ENCODE results near the gene HPCA. TPM values are rescaled to one million over a fixed set of nuclear protein-coding genes. Genes with fewer than 3 reads are reported as not detected.

The HPCA gene
- total and polyA plus RNA-seq, 2 of the 8 experiments (the other 6 are each of a cell fraction or from before 2014, with no cell fraction given) = 0.70 to 1.4 TPM

- ChIA-PET CTCF (ENCODE audit: partially characterized antibody) (interaction anchor here (0.7 to 7.4 kb wide), 18 partner anchors 9 to 365 kb away, joined by 3 to 77 read pairs (median 6); partner anchors contain the start of gene HPCA), POLR2A (ENCODE audit: partially characterized antibody) (interaction anchor here (0.6 to 1.5 kb wide), 3 partner anchors 33 to 286 kb away, joined by 3 to 7 read pairs (median 3); partner anchors contain the start of gene RNF19B)
- Histone ChIP-seq H3K14ac (ENCODE audit: insufficient read length) (no peak overlapping the region), H3K4ac (replicated peaks; ENCODE audit: insufficient read length, low read depth, low read length) (no peak overlapping the region), H3K9ac (replicated peaks in 1 of 4; ENCODE audit: extremely low read depth in 1 of 4, low read depth in 3 of 4, low read length in 3 of 4) (no peak overlapping the region), H2BK15ac (ENCODE audit: low read length) (no peak overlapping the region), H3K56ac (replicated peaks; ENCODE audit: insufficient read length, low read depth, low read length) (no peak overlapping the region), H3K23me2 (ENCODE audit: low read depth, low read length) (no peaks in the 10 kb centered on the region; the same call in 1 of the 2 replicates), H2BK120ac (replicated peaks; ENCODE audit: low read depth, low read length) (no peak overlapping the region), H3K18ac (ENCODE audit: extremely low read depth, low read length) (no peak overlapping the region), H3K27ac (ENCODE audit: low read depth, low read length) (no peak overlapping the region), H2BK20ac (ENCODE audit: low read length) (no peak overlapping the region), H2BK12ac (ENCODE audit: low read depth, low read length) (no peak overlapping the region), H3K79me1 (ENCODE audit: low read depth, low read length) (no peaks in the 10 kb centered on the region), H3K4me1 (replicated peaks in 1 of 4; ENCODE audit: control insufficient read depth in 3 of 4, insufficient read depth in 4 of 4, low read length in 3 of 4) (no peaks in the 10 kb centered on the region; a peak in 1 of 7 replicates), H4K8ac (ENCODE audit: extremely low read depth, insufficient read depth, low read length) (no peak overlapping the region), H3K23ac (ENCODE audit: insufficient read length) (no peak overlapping the region), H3K79me2 (ENCODE audit: control insufficient read depth in 1 of 2, insufficient read depth in 2 of 2, low read length in 2 of 2) (no peaks in the 10 kb centered on the region), H2BK5ac (ENCODE audit: low read depth, low read length) (no peak overlapping the region), H4K20me1 (replicated peaks in 1 of 2; ENCODE audit: control insufficient read depth in 1 of 2, insufficient read depth in 2 of 2, low read length in 2 of 2) (peaks cover under 1 to 2% of the 10 kb centered on the region in 2 experiments), H3K36me3 (ENCODE audit: control insufficient read depth in 2 of 4, insufficient read depth in 4 of 4, low read length in 3 of 4) (peaks cover 0 to 4% (median 0%) of the 10 kb centered on the region in 4 experiments; a peak in 1 of 8 replicates), H3K4me2 (ENCODE audit: insufficient read depth in 1 of 2, low read depth in 2 of 2, low read length in 2 of 2) (no peak overlapping the region), H2AK5ac (ENCODE audit: low read depth, low read length) (no peak overlapping the region), H2AFZ (ENCODE audit: low read length) (no peak overlapping the region), H4K91ac (replicated peaks; ENCODE audit: insufficient read length, low read length) (no peak overlapping the region), H3K27me3 (replicated peaks in 1 of 4; ENCODE audit: control insufficient read depth in 3 of 4, extremely low read depth in 1 of 4, insufficient read depth in 3 of 4, low read length in 3 of 4) (peaks cover 4 to 12% (median 9%) of the 10 kb centered on the region in 4 experiments; a peak in 6 of 7 replicates), H3K4me3 (ENCODE audit: extremely low read depth in 1 of 4, insufficient read depth in 2 of 4, low read depth in 3 of 4, low read length in 4 of 4) (no peak overlapping the region), H4K5ac (ENCODE audit: insufficient read length, low read depth, low read length) (no peak overlapping the region), H3K9me3 (ENCODE audit: insufficient read depth in 2 of 2, low read depth in 1 of 2, low read length in 1 of 2) (no peaks in the 10 kb centered on the region)
- no peak for FAIRE-seq
- 90% methylated on average over 1 of the region's 1 CpG; no CpG with 5 or more reads in 1 of the 2 experiments for WGBS, 2 experiments (ENCODE audit: extremely low coverage in 1 of 2, insufficient coverage in 1 of 2, insufficient read length in 1 of 2, insufficient replicate concordance in 2 of 2, low coverage in 1 of 2, low lambda C conversion rate in 2 of 2, missing lambda C conversion rate in 1 of 2)
- no peak for DNase-seq (ENCODE audit: low read depth in 1 of 2, low spot score in 2 of 2)
- TF ChIP-seq KDM4A (IDR thresholded peaks at IDR 0.05; ENCODE audit: low read depth, low read length, severe bottlenecking) (no peak), CTCF (IDR thresholded peaks at IDR 0.05; ENCODE audit: control extremely low read depth in 1 of 3, insufficient read depth in 1 of 3, low read depth in 1 of 3, low read length in 3 of 3) (no peak), RFX5 (IDR thresholded peaks at IDR 0.05; ENCODE audit: borderline replicate concordance, low read depth, low read length) (no peak), POLR2A (IDR thresholded peaks at IDR 0.05; ENCODE audit: control extremely low read depth in 1 of 2, low read depth in 2 of 2, low read length in 2 of 2) (no peak), EP300 (IDR thresholded peaks at IDR 0.05; ENCODE audit: borderline replicate concordance in 1 of 2, low read depth in 2 of 2, low read length in 2 of 2) (no peak), SP4 (IDR thresholded peaks at IDR 0.05; ENCODE audit: low read length) (no peak), HDAC2 (IDR thresholded peaks at IDR 0.05; ENCODE audit: borderline replicate concordance in 1 of 2, low read depth in 2 of 2, low read length in 2 of 2) (no peak)
Measured at GRCh38 chr1:32931760-32932159, 45.5 kb downstream of the HPCA start.
